Measurements from ENCODE around the gene CD8B. TPM values are rescaled to one million over a fixed set of nuclear protein-coding genes. Genes with fewer than 3 reads are reported as not detected.

Gene CD8B
- total and polyA plus RNA-seq, 2 experiments from 2014 or later, result not detected

- Histone ChIP-seq H3K27me3 (replicated peaks; ENCODE audit: insufficient read depth) (peaks cover 26% of the 10 kb centered on the region), H3K9ac (no peak overlapping the region), H3F3A (ENCODE audit: insufficient read depth) (no peaks in the 10 kb centered on the region), H3K27ac (no peak overlapping the region), H3K4me2 (ENCODE audit: unreplicated experiment) (no peak overlapping the region), H4K20me1 (ENCODE audit: insufficient read depth) (no peaks in the 10 kb centered on the region), H3K36me3 (ENCODE audit: low read depth) (no peaks in the 10 kb centered on the region), H3K9me2 (ENCODE audit: insufficient read depth) (no peaks in the 10 kb centered on the region), H3K4me3 (no peak overlapping the region), H3K4me1 (ENCODE audit: insufficient read depth) (no peaks in the 10 kb centered on the region), H3K9me3 (ENCODE audit: low read depth) (no peaks in the 10 kb centered on the region), H2AFZ (no peak overlapping the region), H3K79me2 (ENCODE audit: insufficient read depth) (no peaks in the 10 kb centered on the region)
- DNase-seq, result no peak
- TF ChIP-seq EZH2phosphoT487 (IDR thresholded peaks at IDR 0.05; ENCODE audit: insufficient read depth, low read depth), result no peak
- TF ChIP-seq EZH2 (IDR thresholded peaks at IDR 0.05; ENCODE audit: insufficient read depth, poor library complexity, severe bottlenecking), result no peak
- in situ Hi-C loops (cut with MboI), result no loop called here
- WGBS, 2 experiments (ENCODE audit: low coverage in 1 of 2, low lambda C conversion rate in 2 of 2, missing lambda C conversion rate in 2 of 2), result 78 to 81% methylated on average over 21 of the region's 21 CpGs
These were observed 55.4 kb downstream of the CD8B start for GRCh38 chr2:86806059-86806857.

- in situ Hi-C loops (cut with MboI), result no loop called here
- Histone ChIP-seq H3F3A (ENCODE audit: insufficient read depth) (no peaks in the 10 kb centered on the region), H3K27ac (no peak overlapping the region), H3K9me2 (ENCODE audit: insufficient read depth) (no peaks in the 10 kb centered on the region), H4K20me1 (ENCODE audit: insufficient read depth) (no peaks in the 10 kb centered on the region), H3K9ac (no peak overlapping the region), H3K79me2 (ENCODE audit: insufficient read depth) (no peaks in the 10 kb centered on the region), H3K4me1 (ENCODE audit: insufficient read depth) (no peaks in the 10 kb centered on the region), H3K4me2 (ENCODE audit: unreplicated experiment) (no peak overlapping the region), H3K9me3 (ENCODE audit: low read depth) (no peaks in the 10 kb centered on the region), H3K4me3 (no peak overlapping the region), H3K27me3 (replicated peaks; ENCODE audit: insufficient read depth) (peaks cover 13% of the 10 kb centered on the region), H3K36me3 (ENCODE audit: low read depth) (no peaks in the 10 kb centered on the region), H2AFZ (no peak overlapping the region)
- no peak for TF ChIP-seq EZH2 (IDR thresholded peaks at IDR 0.05; ENCODE audit: insufficient read depth, poor library complexity, severe bottlenecking)
- no peak for TF ChIP-seq EZH2phosphoT487 (IDR thresholded peaks at IDR 0.05; ENCODE audit: insufficient read depth, low read depth)
- DNase-seq, result no peak
- WGBS, 2 experiments (ENCODE audit: low coverage in 1 of 2, low lambda C conversion rate in 2 of 2, missing lambda C conversion rate in 2 of 2), result 67 to 83% methylated on average over 2 of the region's 2 CpGs
These were observed 60.7 kb downstream of the CD8B start for GRCh38 chr2:86800856-86801567.

- Histone ChIP-seq H3K4me3 (no peak overlapping the region), H3K27ac (no peak overlapping the region), H3K4me1 (ENCODE audit: insufficient read depth) (no peaks in the 10 kb centered on the region), H2AFZ (no peak overlapping the region), H3F3A (ENCODE audit: insufficient read depth) (no peaks in the 10 kb centered on the region), H4K20me1 (ENCODE audit: insufficient read depth) (no peaks in the 10 kb centered on the region), H3K9me3 (ENCODE audit: low read depth) (no peaks in the 10 kb centered on the region), H3K4me2 (ENCODE audit: unreplicated experiment) (no peak overlapping the region), H3K36me3 (ENCODE audit: low read depth) (no peaks in the 10 kb centered on the region), H3K9ac (no peak overlapping the region), H3K79me2 (ENCODE audit: insufficient read depth) (no peaks in the 10 kb centered on the region), H3K27me3 (replicated peaks; ENCODE audit: insufficient read depth) (peaks cover 52% of the 10 kb centered on the region), H3K9me2 (ENCODE audit: insufficient read depth) (no peaks in the 10 kb centered on the region)
- 57 to 63% methylated on average over 2 of the region's 2 CpGs for WGBS, 2 experiments (ENCODE audit: low coverage in 1 of 2, low lambda C conversion rate in 2 of 2, missing lambda C conversion rate in 2 of 2)
- no peak for DNase-seq
- TF ChIP-seq EZH2phosphoT487 (IDR thresholded peaks at IDR 0.05; ENCODE audit: insufficient read depth, low read depth) (no peak), EZH2 (IDR thresholded peaks at IDR 0.05; ENCODE audit: insufficient read depth, poor library complexity, severe bottlenecking) (no peak)
- in situ Hi-C loops (cut with MboI), result no loop called here
These were observed 66.8 kb downstream of the CD8B start for GRCh38 chr2:86794861-86795260.

- no peak for DNase-seq
- no peaks in the 10 kb centered on the region for H3F3A ChIP-seq (ENCODE audit: insufficient read depth)
- no peak for TF ChIP-seq EZH2 (IDR thresholded peaks at IDR 0.05; ENCODE audit: insufficient read depth, poor library complexity, severe bottlenecking)
- no peak for TF ChIP-seq EZH2phosphoT487 (IDR thresholded peaks at IDR 0.05; ENCODE audit: insufficient read depth, low read depth)
- H3K9me2 ChIP-seq (ENCODE audit: insufficient read depth), result no peaks in the 10 kb centered on the region
- H3K4me2 ChIP-seq (ENCODE audit: unreplicated experiment), result no peak overlapping the region
- H3K79me2 ChIP-seq (ENCODE audit: insufficient read depth), result no peaks in the 10 kb centered on the region
- H3K27me3 ChIP-seq (replicated peaks; ENCODE audit: insufficient read depth), result peaks cover 62% of the 10 kb centered on the region
- no peaks in the 10 kb centered on the region for H3K36me3 ChIP-seq (ENCODE audit: low read depth)
- no peaks in the 10 kb centered on the region for H4K20me1 ChIP-seq (ENCODE audit: insufficient read depth)
- no peak overlapping the region for H3K9ac ChIP-seq
- H3K27ac ChIP-seq, result no peak overlapping the region
- no peak overlapping the region for H3K4me3 ChIP-seq
- no peaks in the 10 kb centered on the region for H3K4me1 ChIP-seq (ENCODE audit: insufficient read depth)
- in situ Hi-C loops (cut with MboI), result no loop called here
- 43 to 53% methylated on average over 4 of the region's 4 CpGs for WGBS, 2 experiments (ENCODE audit: low coverage in 1 of 2, low lambda C conversion rate in 2 of 2, missing lambda C conversion rate in 2 of 2)
- H2AFZ ChIP-seq, result no peak overlapping the region
- H3K9me3 ChIP-seq (ENCODE audit: low read depth), result no peaks in the 10 kb centered on the region
These were observed 67.9 kb downstream of the CD8B start for GRCh38 chr2:86793752-86794151.
